SKM-1 treated with dmso at 0.1 percent for 144 hours (cell line): ENCODE measurements around the gene KCNK17.
A peak's percentile ranks its signal among the peaks of the same experiment; 100 is the strongest.
"Not testable (repeated sequence)": the region's sequence is repeated elsewhere in the genome, so short reads cannot be mapped to it uniquely, and the experiment has no call there.

Source experiments
- DNase-seq: peaks from one replicate; lab custom pipeline; 2025; ENCODE audit not compliant: unreplicated experiment; lab: John Stamatoyannopoulos, UW

KCNK17 gene

GRCh38 chr6:39302669-39303424 is 11.4 kb downstream of the KCNK17 start:
- peak; percentile 61 for DNase-seq

DNA sequence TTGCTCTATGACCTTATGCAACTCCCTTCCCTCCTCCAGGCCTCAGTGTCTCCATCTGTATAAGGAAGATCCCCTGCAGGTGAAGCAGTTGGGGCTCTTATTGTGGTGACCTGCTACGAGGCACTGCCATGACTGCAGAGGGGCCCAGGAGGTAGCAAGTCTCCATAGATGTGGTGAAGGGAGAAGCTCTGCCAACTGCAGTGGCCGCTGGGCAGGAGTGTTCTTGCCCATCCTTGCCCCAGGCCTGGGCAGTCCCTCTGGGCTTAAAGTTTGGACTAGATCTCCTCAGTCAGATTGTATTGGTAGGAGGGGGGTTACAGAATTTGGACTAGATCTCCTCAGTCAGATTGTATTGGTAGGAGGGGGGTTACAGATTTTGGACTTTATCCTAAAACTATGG is 12.2 kb downstream of the KCNK17 start:
- no peak for DNase-seq

DNA sequence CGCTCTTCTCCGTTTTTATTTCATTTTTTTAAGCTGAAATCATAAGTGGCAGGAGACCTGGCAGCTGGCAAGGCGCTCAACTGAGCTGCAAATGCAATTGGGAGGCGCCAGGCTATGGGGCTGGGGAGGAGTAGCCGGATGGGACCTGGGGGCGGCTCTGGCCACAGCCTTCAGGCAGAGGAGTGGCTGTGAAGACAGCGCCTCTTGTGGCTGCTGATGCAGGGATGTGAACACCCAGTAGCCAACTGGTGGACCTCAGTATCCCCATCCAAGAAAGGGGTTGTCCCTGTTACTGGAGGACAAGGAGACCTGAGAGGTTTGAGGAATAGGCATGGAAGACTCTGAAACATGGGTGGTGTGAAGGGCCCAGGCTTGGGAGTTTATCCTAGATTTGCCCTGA is 12.6 kb downstream of the KCNK17 start:
- DNase-seq, result no peak

DNA sequence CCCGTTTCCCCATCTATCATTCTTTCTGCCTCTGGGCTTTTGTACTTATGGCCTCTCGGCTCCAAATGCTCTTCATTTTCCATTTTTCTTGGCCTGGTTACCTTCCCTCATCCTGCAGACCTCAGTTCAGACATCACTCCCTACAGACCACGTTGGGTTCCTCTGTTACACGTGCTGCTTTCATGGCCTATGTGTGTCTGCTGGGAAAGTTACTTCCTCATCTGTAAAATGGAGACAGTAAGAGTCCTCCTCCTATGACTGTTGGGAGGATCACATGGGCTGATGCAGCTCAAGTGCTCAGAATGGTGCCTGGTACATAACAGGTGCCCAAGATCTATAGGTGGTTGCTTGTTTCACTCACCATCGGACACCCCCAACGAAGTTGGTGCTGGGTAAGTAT is 13.5 kb downstream of the KCNK17 start:
- DNase-seq, result no peak

GRCh38 chr6:39298061-39298460 is 16.2 kb downstream of the KCNK17 start:
- no peak for DNase-seq

- no peak for DNase-seq
These were observed 17.2 kb downstream of the KCNK17 start for GRCh38 chr6:39296745-39297640.

DNA sequence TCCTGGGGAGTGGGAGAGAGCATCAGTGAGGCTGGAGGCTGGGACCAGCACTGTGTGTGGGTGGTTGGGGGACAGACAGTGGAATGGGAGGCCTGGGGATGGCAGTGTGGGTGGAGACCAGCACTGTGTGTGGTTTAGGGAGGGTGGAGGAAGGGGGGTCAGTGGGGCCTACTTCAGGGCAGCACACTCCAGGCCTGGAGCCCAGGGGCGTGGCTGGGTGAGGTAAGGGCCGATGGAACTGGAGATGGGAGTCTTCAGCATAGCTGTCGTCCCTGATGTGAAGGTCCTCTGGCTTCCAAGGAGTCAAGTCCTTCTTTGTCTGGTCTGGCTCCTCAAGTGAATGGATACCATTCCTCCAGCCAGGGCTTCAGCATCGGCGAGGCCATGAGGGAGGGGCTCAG is 18.6 kb downstream of the KCNK17 start:
- no peak for DNase-seq

DNA sequence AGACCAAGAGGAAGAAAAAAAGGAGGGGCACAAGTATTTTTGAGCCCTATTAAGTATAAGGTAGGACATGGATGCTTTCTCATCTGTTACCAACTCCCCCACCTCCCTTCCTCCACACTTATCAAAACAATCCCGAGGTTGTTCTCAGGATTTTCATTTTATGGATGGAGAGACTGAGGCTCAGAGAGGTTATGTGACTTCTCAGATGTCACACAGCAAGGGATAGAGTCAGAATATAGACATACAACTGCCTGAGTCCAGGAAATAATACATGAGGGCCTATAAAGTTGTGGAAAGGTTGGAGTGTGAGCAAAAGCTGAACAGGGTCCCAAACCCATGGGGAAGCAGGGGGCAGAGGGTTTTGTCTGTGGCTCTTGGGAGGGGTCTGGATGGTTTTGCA is 19.3 kb downstream of the KCNK17 start:
- no peak for DNase-seq

- no peak for DNase-seq
These were observed 20.1 kb downstream of the KCNK17 start for GRCh38 chr6:39294133-39294532.

- no peak for DNase-seq
These were observed 21.6 kb downstream of the KCNK17 start for GRCh38 chr6:39292637-39293036.

- DNase-seq, result no peak
These were observed 24.7 kb downstream of the KCNK17 start for GRCh38 chr6:39289490-39289889.

GRCh38 chr6:39287601-39288000 is 26.6 kb downstream of the KCNK17 start:
- DNase-seq, result no peak

- not testable (repeated sequence) for DNase-seq
These were observed 27.6 kb downstream of the KCNK17 start for GRCh38 chr6:39286596-39286995.

GRCh38 chr6:39282774-39283173 is 31.4 kb downstream of the KCNK17 start:
- DNase-seq, result no peak

- DNase-seq, result no peak
These were observed 32.8 kb downstream of the KCNK17 start for GRCh38 chr6:39281312-39281980.

DNA sequence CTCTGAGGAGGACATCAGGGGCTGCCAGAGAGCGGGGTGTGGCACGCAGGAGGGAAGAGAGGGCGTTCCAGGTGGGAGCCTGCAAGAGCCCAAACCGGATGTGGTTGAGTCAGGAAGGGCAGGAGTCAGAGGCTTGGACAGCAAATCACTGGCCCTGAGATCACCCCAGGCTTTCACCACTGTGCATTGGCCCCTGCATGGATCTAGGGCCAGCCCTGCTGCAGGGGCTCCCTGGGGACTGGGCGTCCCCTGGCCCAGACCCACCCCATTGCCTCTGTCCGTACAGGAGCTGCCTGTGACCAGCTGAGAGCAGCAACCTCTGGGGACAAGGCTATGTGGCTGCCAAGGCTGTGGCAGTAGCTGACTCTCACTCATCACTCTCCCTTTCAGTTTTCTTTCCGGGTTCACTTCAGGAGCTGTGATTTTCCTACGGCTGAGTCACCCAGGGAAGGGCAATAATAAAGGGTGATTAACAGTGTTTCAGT is 33.9 kb downstream of the KCNK17 start:
- no peak for DNase-seq

GRCh38 chr6:39279539-39279938 is 34.7 kb downstream of the KCNK17 start:
- no peak for DNase-seq

- no peak for DNase-seq
These were observed 37.7 kb downstream of the KCNK17 start for GRCh38 chr6:39276379-39276995.

- DNase-seq, result no peak
These were observed 39.3 kb downstream of the KCNK17 start for GRCh38 chr6:39274903-39275302.

DNA sequence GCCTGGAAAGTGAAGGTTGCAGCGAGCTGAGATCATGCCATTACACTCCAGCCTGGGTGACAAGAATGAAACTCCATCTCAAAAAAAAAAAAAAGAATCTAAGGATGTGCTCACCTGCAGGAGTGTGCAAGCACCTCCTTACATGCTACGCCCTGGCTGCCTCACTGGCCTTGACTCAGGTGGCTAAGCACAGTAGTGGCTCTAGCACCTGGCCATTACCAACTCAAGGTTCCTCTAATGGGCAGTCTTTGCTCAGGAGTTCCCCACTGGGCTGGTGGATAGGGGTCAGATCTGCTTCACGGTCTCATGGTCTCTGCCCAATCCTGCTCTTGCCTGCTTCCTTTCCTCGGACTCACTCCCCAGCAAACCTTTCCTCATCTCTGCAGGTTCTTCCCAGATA is 39.7 kb downstream of the KCNK17 start:
- DNase-seq, result no peak

GRCh38 chr6:39273406-39273821 is 40.8 kb downstream of the KCNK17 start:
- no peak for DNase-seq
